Measurements from ENCODE around the gene DPP6. TPM values are rescaled to one million over a fixed set of nuclear protein-coding genes. Genes with fewer than 3 reads are reported as not detected.
A peak's percentile ranks its signal among the peaks of the same experiment; 100 is the strongest.

Gene DPP6
- total and polyA plus RNA-seq, 9 donors, result 3.3 to 11.5 (median 4.7) TPM

DNA sequence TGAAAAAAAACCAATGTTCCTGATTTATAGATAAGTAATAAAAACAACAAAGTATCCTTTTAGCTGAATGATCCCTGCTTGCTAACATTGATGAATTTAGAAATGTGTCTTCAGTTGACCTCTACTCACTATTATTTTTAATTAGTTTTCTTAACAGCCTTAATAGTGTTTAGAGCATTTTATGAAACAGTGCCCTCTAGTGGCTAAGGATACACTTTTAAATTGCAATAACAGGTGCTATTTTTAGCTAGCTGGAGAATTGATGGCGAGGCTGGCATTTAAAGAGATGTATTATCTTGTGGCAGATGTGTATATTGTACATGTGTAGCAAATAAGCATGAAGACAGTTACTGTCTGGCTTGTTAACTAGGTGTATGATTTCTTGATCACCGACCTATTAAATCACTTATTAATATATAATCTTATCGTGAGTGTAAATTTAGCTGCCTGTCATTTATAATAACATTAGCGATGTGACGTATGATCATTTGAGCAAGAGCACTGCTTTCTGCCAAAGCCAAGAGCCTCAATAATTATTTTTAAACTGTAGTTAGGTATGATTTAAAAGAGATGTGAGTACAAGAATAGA, 451.9 kb downstream of the DPP6 start:
- peak; percentile 57 for DNase-seq
- no CpG with 5 or more reads among the region's 5 CpGs for WGBS (ENCODE audit: insufficient coverage)

DNA sequence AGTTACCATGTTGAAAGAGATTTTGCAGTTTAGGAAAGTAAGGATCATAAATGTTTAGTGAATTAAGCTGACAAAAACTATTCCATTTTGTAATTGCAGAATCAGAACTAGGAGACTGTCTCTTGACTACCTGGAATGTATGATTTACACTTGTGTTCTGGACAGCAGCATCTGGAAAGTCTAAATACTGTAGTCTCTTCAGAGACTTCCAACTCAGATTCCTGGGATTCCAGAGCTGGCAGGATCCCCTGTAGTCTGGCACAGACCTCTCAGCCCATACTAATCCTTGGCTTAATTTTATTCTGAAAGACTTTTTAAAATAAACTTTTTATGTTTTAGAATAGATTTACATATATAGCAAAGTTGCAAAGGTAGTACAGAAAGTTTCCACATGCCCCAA, 452.7 kb downstream of the DPP6 start:
- Histone ChIP-seq H3K27me3 (ENCODE audit: control insufficient read depth, insufficient read depth, low read length) (no peaks in the 10 kb centered on the region), H3K36me3 (ENCODE audit: control insufficient read depth, insufficient read depth, low read length) (no peaks in the 10 kb centered on the region), H3K9me3 (replicated peaks; ENCODE audit: control insufficient read depth, low read depth, low read length) (peaks cover 5% of the 10 kb centered on the region), H3K4me3 (ENCODE audit: low read length) (no peak overlapping the region), H3K4me1 (ENCODE audit: control insufficient read depth, insufficient read depth, low read length) (no peaks in the 10 kb centered on the region), H3K27ac (ENCODE audit: low read length) (no peak overlapping the region)
- peak; percentile 68 for DNase-seq

More for the DNA sequence above, 451.9 kb downstream of the DPP6 start:
- Histone ChIP-seq H3K36me3 (ENCODE audit: control insufficient read depth, insufficient read depth, low read length) (no peaks in the 10 kb centered on the region), H3K27ac (ENCODE audit: low read length) (no peak overlapping the region), H3K27me3 (ENCODE audit: control insufficient read depth, insufficient read depth, low read length) (no peaks in the 10 kb centered on the region), H3K4me1 (ENCODE audit: control insufficient read depth, insufficient read depth, low read length) (no peaks in the 10 kb centered on the region), H3K4me3 (ENCODE audit: low read length) (no peak overlapping the region), H3K9me3 (replicated peaks; ENCODE audit: control insufficient read depth, low read depth, low read length) (peaks cover 5% of the 10 kb centered on the region)

- H3K27ac ChIP-seq (ENCODE audit: low read length), result no peak overlapping the region
- H3K36me3 ChIP-seq (ENCODE audit: control insufficient read depth, insufficient read depth, low read length), result no peaks in the 10 kb centered on the region
- no peak overlapping the region for H3K4me3 ChIP-seq (ENCODE audit: low read length)
- no CpG with 5 or more reads among the region's 4 CpGs for WGBS (ENCODE audit: insufficient coverage)
- no peak for DNase-seq
- H3K9me3 ChIP-seq (replicated peaks; ENCODE audit: control insufficient read depth, low read depth, low read length), result peaks cover 5% of the 10 kb centered on the region
- H3K27me3 ChIP-seq (ENCODE audit: control insufficient read depth, insufficient read depth, low read length), result no peaks in the 10 kb centered on the region
- H3K4me1 ChIP-seq (ENCODE audit: control insufficient read depth, insufficient read depth, low read length), result no peaks in the 10 kb centered on the region
These were observed 453.2 kb downstream of the DPP6 start for GRCh38 chr7:154505362-154505761.

GRCh38 chr7:154509192-154509591, 457.0 kb downstream of the DPP6 start:
- no peak for DNase-seq
- Histone ChIP-seq H3K4me1 (ENCODE audit: control insufficient read depth, insufficient read depth, low read length) (no peaks in the 10 kb centered on the region), H3K27ac (ENCODE audit: low read length) (no peak overlapping the region), H3K27me3 (ENCODE audit: control insufficient read depth, insufficient read depth, low read length) (no peaks in the 10 kb centered on the region), H3K36me3 (ENCODE audit: control insufficient read depth, insufficient read depth, low read length) (no peaks in the 10 kb centered on the region), H3K4me3 (ENCODE audit: low read length) (no peak overlapping the region), H3K9me3 (replicated peaks; ENCODE audit: control insufficient read depth, low read depth, low read length) (no peaks in the 10 kb centered on the region)
- WGBS (ENCODE audit: insufficient coverage), result no CpG with 5 or more reads among the region's 3 CpGs

DNA sequence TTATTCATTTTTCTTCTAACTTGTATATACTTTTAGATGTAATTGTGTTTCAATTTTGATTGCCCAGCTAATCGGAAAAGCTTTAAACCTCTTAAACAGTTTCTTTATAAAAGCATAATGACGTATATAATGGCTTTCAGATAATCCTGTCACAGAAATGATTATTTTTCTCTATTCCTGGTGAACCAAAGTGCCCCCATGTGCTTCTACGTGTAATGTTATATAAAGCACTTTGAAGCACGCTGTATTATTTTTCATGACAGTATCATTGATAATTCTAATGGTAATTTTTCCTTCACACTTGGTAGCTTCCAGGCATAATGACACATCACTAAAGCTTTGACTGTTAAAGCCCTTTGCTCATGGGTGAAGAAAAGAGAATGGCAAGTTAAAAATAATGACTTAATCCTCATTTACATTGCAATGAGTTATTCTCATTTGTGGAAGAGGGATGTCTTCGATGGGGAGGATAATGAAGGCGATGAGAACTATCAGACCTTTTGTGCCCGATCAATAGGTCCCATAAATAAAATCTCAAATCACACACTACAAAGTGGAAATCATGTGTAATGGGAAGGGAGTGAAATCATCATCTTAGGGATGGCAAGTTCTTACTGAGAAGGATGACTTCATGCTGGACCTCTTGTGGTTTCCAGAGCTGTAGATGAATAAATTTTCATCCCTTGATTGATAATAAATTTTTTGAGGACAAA, 460.1 kb downstream of the DPP6 start:
- Histone ChIP-seq H3K27ac (ENCODE audit: low read length) (no peak overlapping the region), H3K27me3 (ENCODE audit: control insufficient read depth, insufficient read depth, low read length) (no peaks in the 10 kb centered on the region), H3K36me3 (ENCODE audit: control insufficient read depth, insufficient read depth, low read length) (no peaks in the 10 kb centered on the region)

DNA sequence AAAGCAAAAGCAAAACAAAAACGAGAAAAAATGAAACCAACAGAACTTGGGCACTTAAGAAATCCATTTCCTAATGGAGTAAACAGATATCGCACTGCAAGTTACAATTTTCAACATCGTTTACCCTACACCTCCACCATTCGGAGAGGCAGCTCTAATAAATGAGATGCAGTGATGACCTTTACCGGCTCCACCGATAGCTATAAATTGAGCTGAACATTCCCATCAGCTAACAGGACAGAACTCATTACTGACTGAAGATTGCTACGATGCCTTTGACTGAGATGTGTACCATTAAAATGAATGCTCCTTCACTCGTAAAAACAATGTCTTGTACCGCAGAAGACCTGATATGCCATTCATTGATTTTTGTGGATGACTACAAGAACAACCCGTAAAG, 465.6 kb downstream of the DPP6 start:
- DNase-seq, result no peak
- whole genome bisulfite sequencing (ENCODE audit: insufficient coverage), result 84% methylated on average over 6 of the region's 10 CpGs
- Histone ChIP-seq H3K9me3 (replicated peaks; ENCODE audit: control insufficient read depth, low read depth, low read length) (no peaks in the 10 kb centered on the region), H3K27me3 (ENCODE audit: control insufficient read depth, insufficient read depth, low read length) (no peaks in the 10 kb centered on the region), H3K27ac (ENCODE audit: low read length) (no peak overlapping the region), H3K36me3 (ENCODE audit: control insufficient read depth, insufficient read depth, low read length) (no peaks in the 10 kb centered on the region), H3K4me3 (ENCODE audit: low read length) (no peak overlapping the region), H3K4me1 (ENCODE audit: control insufficient read depth, insufficient read depth, low read length) (no peaks in the 10 kb centered on the region)

More for the DNA sequence above, 460.1 kb downstream of the DPP6 start:
- Histone ChIP-seq H3K9me3 (replicated peaks; ENCODE audit: control insufficient read depth, low read depth, low read length) (no peaks in the 10 kb centered on the region), H3K4me3 (ENCODE audit: low read length) (no peak overlapping the region), H3K4me1 (ENCODE audit: control insufficient read depth, insufficient read depth, low read length) (no peaks in the 10 kb centered on the region)
- WGBS (ENCODE audit: insufficient coverage), result no CpG with 5 or more reads among the region's 7 CpGs
- DNase-seq, result no peak

- Histone ChIP-seq H3K36me3 (ENCODE audit: control insufficient read depth, insufficient read depth, low read length) (no peaks in the 10 kb centered on the region), H3K27me3 (ENCODE audit: control insufficient read depth, insufficient read depth, low read length) (no peaks in the 10 kb centered on the region), H3K4me3 (ENCODE audit: low read length) (no peak overlapping the region), H3K4me1 (ENCODE audit: control insufficient read depth, insufficient read depth, low read length) (no peaks in the 10 kb centered on the region), H3K27ac (ENCODE audit: low read length) (no peak overlapping the region), H3K9me3 (replicated peaks; ENCODE audit: control insufficient read depth, low read depth, low read length) (no peaks in the 10 kb centered on the region)
- 88% methylated on average over 3 of the region's 4 CpGs for WGBS (ENCODE audit: insufficient coverage)
- no peak for DNase-seq
These were observed 467.0 kb downstream of the DPP6 start for GRCh38 chr7:154519229-154519628.

GRCh38 chr7:154530136-154530535, 477.9 kb downstream of the DPP6 start:
- Histone ChIP-seq H3K27ac (ENCODE audit: low read length) (no peak overlapping the region), H3K4me3 (ENCODE audit: low read length) (no peak overlapping the region), H3K9me3 (replicated peaks; ENCODE audit: control insufficient read depth, low read depth, low read length) (no peaks in the 10 kb centered on the region), H3K36me3 (ENCODE audit: control insufficient read depth, insufficient read depth, low read length) (no peaks in the 10 kb centered on the region), H3K27me3 (ENCODE audit: control insufficient read depth, insufficient read depth, low read length) (no peaks in the 10 kb centered on the region), H3K4me1 (ENCODE audit: control insufficient read depth, insufficient read depth, low read length) (no peaks in the 10 kb centered on the region)
- DNase-seq, result no peak
- WGBS (ENCODE audit: insufficient coverage), result no CpG with 5 or more reads among the region's 1 CpG

- DNase-seq, result no peak
- no peak overlapping the region for H3K27ac ChIP-seq (ENCODE audit: low read length)
- H3K27me3 ChIP-seq (ENCODE audit: control insufficient read depth, insufficient read depth, low read length), result no peaks in the 10 kb centered on the region
- no peak overlapping the region for H3K4me3 ChIP-seq (ENCODE audit: low read length)
- no peaks in the 10 kb centered on the region for H3K36me3 ChIP-seq (ENCODE audit: control insufficient read depth, insufficient read depth, low read length)
- no peaks in the 10 kb centered on the region for H3K9me3 ChIP-seq (replicated peaks; ENCODE audit: control insufficient read depth, low read depth, low read length)
- no peaks in the 10 kb centered on the region for H3K4me1 ChIP-seq (ENCODE audit: control insufficient read depth, insufficient read depth, low read length)
These were observed 480.6 kb downstream of the DPP6 start for GRCh38 chr7:154532771-154533170.

DNA sequence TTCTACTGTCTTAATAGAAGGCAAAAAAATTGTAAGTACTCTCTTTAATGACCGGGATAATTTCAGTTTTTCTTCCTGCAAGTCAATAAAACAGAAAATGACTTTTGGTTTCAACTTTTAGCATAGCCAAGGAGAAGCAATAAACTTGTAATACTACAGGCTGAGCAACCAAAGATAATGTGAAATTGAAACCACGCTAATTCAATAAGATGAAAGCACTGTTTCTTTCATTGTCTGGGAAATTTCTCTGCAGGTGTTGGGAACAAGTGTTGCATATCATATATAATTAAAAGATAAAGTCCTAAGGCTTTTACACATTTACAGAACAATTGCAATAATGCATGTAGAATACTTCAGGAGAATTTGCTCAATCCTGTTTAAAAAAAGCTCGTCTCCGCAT, 488.4 kb downstream of the DPP6 start:
- Histone ChIP-seq H3K36me3 (ENCODE audit: control insufficient read depth, insufficient read depth, low read length) (no peaks in the 10 kb centered on the region), H3K27ac (ENCODE audit: low read length) (no peak overlapping the region), H3K9me3 (replicated peaks; ENCODE audit: control insufficient read depth, low read depth, low read length) (no peaks in the 10 kb centered on the region), H3K4me3 (ENCODE audit: low read length) (no peak overlapping the region), H3K4me1 (ENCODE audit: control insufficient read depth, insufficient read depth, low read length) (no peaks in the 10 kb centered on the region), H3K27me3 (ENCODE audit: control insufficient read depth, insufficient read depth, low read length) (no peaks in the 10 kb centered on the region)
- no peak for DNase-seq
- no CpG with 5 or more reads among the region's 4 CpGs for WGBS (ENCODE audit: insufficient coverage)

DNA sequence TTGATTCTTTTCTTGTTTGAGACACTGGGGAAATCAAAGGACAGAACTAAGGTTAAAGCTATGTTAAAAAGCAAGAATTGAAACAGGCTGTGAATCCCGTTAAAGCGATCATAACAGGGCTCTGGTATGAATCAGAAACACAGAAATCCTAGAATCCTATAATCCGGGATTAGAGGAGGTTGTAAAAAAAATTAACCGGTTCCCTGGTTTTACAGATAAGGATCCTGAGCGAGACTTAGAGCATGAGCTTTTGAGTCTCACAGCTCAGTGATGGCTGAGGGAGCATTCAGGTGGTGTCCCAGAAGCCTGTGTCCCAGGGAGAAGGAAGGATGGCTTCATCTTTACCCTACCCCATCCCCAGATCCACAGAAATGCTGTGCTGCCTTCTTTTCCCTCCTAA, 489.4 kb downstream of the DPP6 start:
- no peak for DNase-seq
- Histone ChIP-seq H3K4me1 (ENCODE audit: control insufficient read depth, insufficient read depth, low read length) (no peaks in the 10 kb centered on the region), H3K36me3 (ENCODE audit: control insufficient read depth, insufficient read depth, low read length) (no peaks in the 10 kb centered on the region), H3K9me3 (replicated peaks; ENCODE audit: control insufficient read depth, low read depth, low read length) (no peaks in the 10 kb centered on the region), H3K27me3 (ENCODE audit: control insufficient read depth, insufficient read depth, low read length) (no peaks in the 10 kb centered on the region), H3K4me3 (ENCODE audit: low read length) (no peak overlapping the region), H3K27ac (ENCODE audit: low read length) (no peak overlapping the region)
- WGBS (ENCODE audit: insufficient coverage), result no CpG with 5 or more reads among the region's 5 CpGs
